ENCODE measurements around the gene ATP13A4.

DNA sequence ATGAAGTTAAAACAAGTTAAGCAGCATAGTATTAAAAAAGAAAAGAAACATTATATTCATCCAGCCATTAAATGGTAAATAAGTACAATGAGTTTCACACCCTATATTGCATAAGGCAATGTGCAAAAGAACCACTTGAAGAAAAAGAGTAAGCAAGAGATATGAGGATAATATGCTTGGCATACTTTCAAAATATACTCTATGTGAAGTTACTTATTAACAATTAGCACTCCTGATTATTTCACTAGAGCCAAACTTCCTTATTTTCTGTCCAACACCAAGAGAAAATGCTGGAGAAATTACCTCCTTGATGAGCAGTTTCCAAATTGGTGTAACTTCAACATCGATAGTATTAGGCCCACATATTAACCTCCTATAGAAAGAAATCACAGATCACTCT, 63.7 kb downstream of the ATP13A4 start:
- TF ChIP-seq HDAC2 (IDR thresholded peaks at IDR 0.05; ENCODE audit: borderline replicate concordance in 1 of 2, low read depth in 2 of 2, low read length in 2 of 2) (no peak), JUN (IDR thresholded peaks at IDR 0.05; ENCODE audit: low read depth, low read length) (no peak), CBX8 (IDR thresholded peaks at IDR 0.05; ENCODE audit: borderline replicate concordance, low read depth, low read length) (no peak), SIX5 (IDR thresholded peaks at IDR 0.05; ENCODE audit: low read depth, low read length) (no peak)
- TF ChIP-seq, protein P1, sequence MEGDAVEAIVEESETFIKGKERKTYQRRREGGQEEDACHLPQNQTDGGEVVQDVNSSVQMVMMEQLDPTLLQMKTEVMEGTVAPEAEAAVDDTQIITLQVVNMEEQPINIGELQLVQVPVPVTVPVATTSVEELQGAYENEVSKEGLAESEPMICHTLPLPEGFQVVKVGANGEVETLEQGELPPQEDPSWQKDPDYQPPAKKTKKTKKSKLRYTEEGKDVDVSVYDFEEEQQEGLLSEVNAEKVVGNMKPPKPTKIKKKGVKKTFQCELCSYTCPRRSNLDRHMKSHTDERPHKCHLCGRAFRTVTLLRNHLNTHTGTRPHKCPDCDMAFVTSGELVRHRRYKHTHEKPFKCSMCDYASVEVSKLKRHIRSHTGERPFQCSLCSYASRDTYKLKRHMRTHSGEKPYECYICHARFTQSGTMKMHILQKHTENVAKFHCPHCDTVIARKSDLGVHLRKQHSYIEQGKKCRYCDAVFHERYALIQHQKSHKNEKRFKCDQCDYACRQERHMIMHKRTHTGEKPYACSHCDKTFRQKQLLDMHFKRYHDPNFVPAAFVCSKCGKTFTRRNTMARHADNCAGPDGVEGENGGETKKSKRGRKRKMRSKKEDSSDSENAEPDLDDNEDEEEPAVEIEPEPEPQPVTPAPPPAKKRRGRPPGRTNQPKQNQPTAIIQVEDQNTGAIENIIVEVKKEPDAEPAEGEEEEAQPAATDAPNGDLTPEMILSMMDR (IDR thresholded peaks at IDR 0.05; ENCODE audit: control extremely low read depth in 1 of 3, insufficient read depth in 1 of 3, low read depth in 1 of 3, low read length in 3 of 3), result no peak
- TF ChIP-seq, protein P2, sequence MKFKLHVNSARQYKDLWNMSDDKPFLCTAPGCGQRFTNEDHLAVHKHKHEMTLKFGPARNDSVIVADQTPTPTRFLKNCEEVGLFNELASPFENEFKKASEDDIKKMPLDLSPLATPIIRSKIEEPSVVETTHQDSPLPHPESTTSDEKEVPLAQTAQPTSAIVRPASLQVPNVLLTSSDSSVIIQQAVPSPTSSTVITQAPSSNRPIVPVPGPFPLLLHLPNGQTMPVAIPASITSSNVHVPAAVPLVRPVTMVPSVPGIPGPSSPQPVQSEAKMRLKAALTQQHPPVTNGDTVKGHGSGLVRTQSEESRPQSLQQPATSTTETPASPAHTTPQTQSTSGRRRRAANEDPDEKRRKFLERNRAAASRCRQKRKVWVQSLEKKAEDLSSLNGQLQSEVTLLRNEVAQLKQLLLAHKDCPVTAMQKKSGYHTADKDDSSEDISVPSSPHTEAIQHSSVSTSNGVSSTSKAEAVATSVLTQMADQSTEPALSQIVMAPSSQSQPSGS (IDR thresholded peaks at IDR 0.05; ENCODE audit: low read length), result no peak
